ENCODE data around the gene PEMT. TPM values are rescaled to one million over a fixed set of nuclear protein-coding genes. Genes with fewer than 3 reads are reported as not detected.

Gene PEMT
- polyA plus RNA-seq, 1 donor = 25.7 TPM

- WGBS (ENCODE audit: insufficient coverage, low lambda C conversion rate) = no CpG with 5 or more reads among the region's 15 CpGs
These were observed 54.8 kb downstream of the PEMT start for GRCh38 chr17:17536702-17537101.

GRCh38 chr17:17535957-17536356 is 55.6 kb downstream of the PEMT start:
- Histone ChIP-seq H3K9me3 (ENCODE audit: control insufficient read depth, low read depth, low read length) (no peaks in the 10 kb centered on the region), H3K4me3 (ENCODE audit: low read length) (no peak overlapping the region), H3K36me3 (ENCODE audit: control insufficient read depth, insufficient read depth, low read length) (no peaks in the 10 kb centered on the region), H3K27ac (ENCODE audit: low read length) (no peak overlapping the region), H3K4me1 (ENCODE audit: control insufficient read depth, insufficient read depth, low read length) (peaks cover 43% of the 10 kb centered on the region), H3K27me3 (ENCODE audit: control insufficient read depth, insufficient read depth, low read length) (no peaks in the 10 kb centered on the region)
- no peak for DNase-seq
- WGBS (ENCODE audit: insufficient coverage, low lambda C conversion rate) = no CpG with 5 or more reads among the region's 7 CpGs

More at GRCh38 chr17:17536702-17537101, 54.8 kb downstream of the PEMT start:
- H3K27ac ChIP-seq (ENCODE audit: low read length) = peak overlapping the region; percentile 61
- H3K27me3 ChIP-seq (ENCODE audit: control insufficient read depth, insufficient read depth, low read length) = no peaks in the 10 kb centered on the region
- no peak overlapping the region for H3K4me3 ChIP-seq (ENCODE audit: low read length)
- DNase-seq = no peak
- no peaks in the 10 kb centered on the region for H3K9me3 ChIP-seq (ENCODE audit: control insufficient read depth, low read depth, low read length)
- peaks cover 45% of the 10 kb centered on the region for H3K4me1 ChIP-seq (ENCODE audit: control insufficient read depth, insufficient read depth, low read length)
- H3K36me3 ChIP-seq (ENCODE audit: control insufficient read depth, insufficient read depth, low read length) = no peaks in the 10 kb centered on the region

- Histone ChIP-seq H3K27ac (ENCODE audit: low read length) (no peak overlapping the region), H3K9me3 (ENCODE audit: control insufficient read depth, low read depth, low read length) (no peaks in the 10 kb centered on the region), H3K4me3 (ENCODE audit: low read length) (no peak overlapping the region), H3K27me3 (ENCODE audit: control insufficient read depth, insufficient read depth, low read length) (no peaks in the 10 kb centered on the region), H3K4me1 (ENCODE audit: control insufficient read depth, insufficient read depth, low read length) (peaks cover 23% of the 10 kb centered on the region), H3K36me3 (ENCODE audit: control insufficient read depth, insufficient read depth, low read length) (no peaks in the 10 kb centered on the region)
- 17% methylated on average over 1 of the region's 3 CpGs for WGBS (ENCODE audit: insufficient coverage, low lambda C conversion rate)
- peak in 1 of 2 donors; percentile 44 for DNase-seq
These were observed 57.5 kb downstream of the PEMT start for GRCh38 chr17:17533901-17534441.

GRCh38 chr17:17532991-17533390 is 58.5 kb downstream of the PEMT start:
- H3K9me3 ChIP-seq (ENCODE audit: control insufficient read depth, low read depth, low read length) = no peaks in the 10 kb centered on the region
- no peaks in the 10 kb centered on the region for H3K36me3 ChIP-seq (ENCODE audit: control insufficient read depth, insufficient read depth, low read length)
- DNase-seq = no peak
- no peaks in the 10 kb centered on the region for H3K27me3 ChIP-seq (ENCODE audit: control insufficient read depth, insufficient read depth, low read length)
- peaks cover 18% of the 10 kb centered on the region for H3K4me1 ChIP-seq (ENCODE audit: control insufficient read depth, insufficient read depth, low read length)
- no peak overlapping the region for H3K27ac ChIP-seq (ENCODE audit: low read length)
- no peak overlapping the region for H3K4me3 ChIP-seq (ENCODE audit: low read length)
- WGBS (ENCODE audit: insufficient coverage, low lambda C conversion rate) = 100% methylated on average over 1 of the region's 1 CpG

- H3K4me3 ChIP-seq (ENCODE audit: low read length) = no peak overlapping the region
- no peaks in the 10 kb centered on the region for H3K4me1 ChIP-seq (ENCODE audit: control insufficient read depth, insufficient read depth, low read length)
- H3K36me3 ChIP-seq (ENCODE audit: control insufficient read depth, insufficient read depth, low read length) = no peaks in the 10 kb centered on the region
- no peaks in the 10 kb centered on the region for H3K9me3 ChIP-seq (ENCODE audit: control insufficient read depth, low read depth, low read length)
- no peaks in the 10 kb centered on the region for H3K27me3 ChIP-seq (ENCODE audit: control insufficient read depth, insufficient read depth, low read length)
- 67% methylated on average over 1 of the region's 4 CpGs for WGBS (ENCODE audit: insufficient coverage, low lambda C conversion rate)
- DNase-seq = no peak
- H3K27ac ChIP-seq (ENCODE audit: low read length) = no peak overlapping the region
These were observed 60.4 kb downstream of the PEMT start for GRCh38 chr17:17531156-17531555.

- H3K4me1 ChIP-seq (ENCODE audit: control insufficient read depth, insufficient read depth, low read length) = no peaks in the 10 kb centered on the region
- DNase-seq = no peak
- no peaks in the 10 kb centered on the region for H3K36me3 ChIP-seq (ENCODE audit: control insufficient read depth, insufficient read depth, low read length)
- no peak overlapping the region for H3K4me3 ChIP-seq (ENCODE audit: low read length)
- no CpG with 5 or more reads among the region's 22 CpGs for WGBS (ENCODE audit: insufficient coverage, low lambda C conversion rate)
- no peaks in the 10 kb centered on the region for H3K27me3 ChIP-seq (ENCODE audit: control insufficient read depth, insufficient read depth, low read length)
- no peak overlapping the region for H3K27ac ChIP-seq (ENCODE audit: low read length)
- H3K9me3 ChIP-seq (ENCODE audit: control insufficient read depth, low read depth, low read length) = no peaks in the 10 kb centered on the region
These were observed 62.5 kb downstream of the PEMT start for GRCh38 chr17:17528696-17529652.

GRCh38 chr17:17527956-17528500 is 63.5 kb downstream of the PEMT start:
- H3K27ac ChIP-seq (ENCODE audit: low read length) = no peak overlapping the region
- no CpG with 5 or more reads among the region's 17 CpGs for WGBS (ENCODE audit: insufficient coverage, low lambda C conversion rate)
- no peaks in the 10 kb centered on the region for H3K36me3 ChIP-seq (ENCODE audit: control insufficient read depth, insufficient read depth, low read length)

GRCh38 chr17:17527534-17527933 is 64.0 kb downstream of the PEMT start:
- no CpG with 5 or more reads among the region's 11 CpGs for WGBS (ENCODE audit: insufficient coverage, low lambda C conversion rate)
- Histone ChIP-seq H3K27me3 (ENCODE audit: control insufficient read depth, insufficient read depth, low read length) (no peaks in the 10 kb centered on the region), H3K4me3 (ENCODE audit: low read length) (no peak overlapping the region), H3K27ac (ENCODE audit: low read length) (no peak overlapping the region), H3K36me3 (ENCODE audit: control insufficient read depth, insufficient read depth, low read length) (no peaks in the 10 kb centered on the region), H3K9me3 (ENCODE audit: control insufficient read depth, low read depth, low read length) (no peaks in the 10 kb centered on the region), H3K4me1 (ENCODE audit: control insufficient read depth, insufficient read depth, low read length) (no peaks in the 10 kb centered on the region)
- no peak for DNase-seq

More at GRCh38 chr17:17527956-17528500, 63.5 kb downstream of the PEMT start:
- Histone ChIP-seq H3K27me3 (ENCODE audit: control insufficient read depth, insufficient read depth, low read length) (no peaks in the 10 kb centered on the region), H3K9me3 (ENCODE audit: control insufficient read depth, low read depth, low read length) (no peaks in the 10 kb centered on the region), H3K4me1 (ENCODE audit: control insufficient read depth, insufficient read depth, low read length) (no peaks in the 10 kb centered on the region), H3K4me3 (ENCODE audit: low read length) (no peak overlapping the region)
- DNase-seq = no peak

- Histone ChIP-seq H3K4me1 (ENCODE audit: control insufficient read depth, insufficient read depth, low read length) (no peaks in the 10 kb centered on the region), H3K27me3 (ENCODE audit: control insufficient read depth, insufficient read depth, low read length) (no peaks in the 10 kb centered on the region)
- WGBS (ENCODE audit: insufficient coverage, low lambda C conversion rate) = no CpG with 5 or more reads among the region's 14 CpGs
These were observed 65.1 kb downstream of the PEMT start for GRCh38 chr17:17526369-17526768.

GRCh38 chr17:17525956-17526355 is 65.6 kb downstream of the PEMT start:
- no peak overlapping the region for H3K4me3 ChIP-seq (ENCODE audit: low read length)
- no peak overlapping the region for H3K27ac ChIP-seq (ENCODE audit: low read length)
- no peaks in the 10 kb centered on the region for H3K27me3 ChIP-seq (ENCODE audit: control insufficient read depth, insufficient read depth, low read length)
- no CpG with 5 or more reads among the region's 6 CpGs for WGBS (ENCODE audit: insufficient coverage, low lambda C conversion rate)
- no peaks in the 10 kb centered on the region for H3K4me1 ChIP-seq (ENCODE audit: control insufficient read depth, insufficient read depth, low read length)
- no peaks in the 10 kb centered on the region for H3K9me3 ChIP-seq (ENCODE audit: control insufficient read depth, low read depth, low read length)
- peaks cover 2% of the 10 kb centered on the region for H3K36me3 ChIP-seq (ENCODE audit: control insufficient read depth, insufficient read depth, low read length)
- DNase-seq = no peak

More at GRCh38 chr17:17526369-17526768, 65.1 kb downstream of the PEMT start:
- no peak overlapping the region for H3K27ac ChIP-seq (ENCODE audit: low read length)
- H3K36me3 ChIP-seq (ENCODE audit: control insufficient read depth, insufficient read depth, low read length) = peaks cover 2% of the 10 kb centered on the region
- H3K4me3 ChIP-seq (ENCODE audit: low read length) = no peak overlapping the region
- no peak for DNase-seq
- no peaks in the 10 kb centered on the region for H3K9me3 ChIP-seq (ENCODE audit: control insufficient read depth, low read depth, low read length)
